HEK293 (cell line): ENCODE measurements around the gene MYO1E.

ENCODE experiments used
- CTCF ChIA-PET: fragments of 350-600 bp; formaldehyde crosslinking; extraction: SDS; loops from one replicate; lab custom pipeline; 2021; ENCODE audit warnings: antibody characterized with exemption; lab: Yijun Ruan, JAX
- POLR2A ChIA-PET: fragments of 300-600 bp; formaldehyde crosslinking; extraction: SDS; loops from one replicate; lab custom pipeline; 2020; ENCODE audit warnings: antibody characterized with exemption, inconsistent platforms; lab: Yijun Ruan, JAX
- H3K27ac ChIP-seq: fragments of 200-500 bp; sonication (Bioruptor generic); 2 replicates; pipeline ENCODE4 v1.5.1; 2014; ENCODE audit warnings: low read depth, low read length, control low read depth, inconsistent platforms; ENCODE audit errors: extremely low read depth
- H3K36me3 ChIP-seq, 2 experiments: fragments of 200-500 bp in 1 of 2; sonication (Bioruptor generic) in 1 of 2; 1 replicate in 1 of 2; 2 replicates in 1 of 2; pipeline ENCODE4 v1.5.1; 2014 to 2017; ENCODE audit warnings: inconsistent platforms in 2 of 2, low read length in 2 of 2; ENCODE audit not compliant: control insufficient read depth in 2 of 2, insufficient read depth in 1 of 2
- H3K4me1 ChIP-seq: fragments of 200-500 bp; sonication (Bioruptor generic); 2 replicates; pipeline ENCODE4 v1.5.1; 2014; ENCODE audit warnings: mild to moderate bottlenecking, low read length, inconsistent platforms; ENCODE audit not compliant: control insufficient read depth, insufficient read depth
- H3K4me3 ChIP-seq: 2 replicates; pipeline ENCODE4 v1.5.1; 2011; ENCODE audit warnings: low read depth, mild to moderate bottlenecking, control low read depth, low read length, moderate library complexity
- H3K9me3 ChIP-seq: fragments of 200-500 bp; sonication (Bioruptor generic); 2 replicates; pipeline ENCODE4 v1.5.1; 2014; ENCODE audit warnings: low read depth, low read length, inconsistent platforms; ENCODE audit not compliant: control insufficient read depth, insufficient read depth
- ELK4 ChIP-seq: IDR thresholded peaks from 2 replicates; pipeline ENCODE4 v1.6.1; 2011; ENCODE audit warnings: mild to moderate bottlenecking, low read depth, low read length, borderline replicate concordance
- GLIS1 ChIP-seq: fragments of 450-650 bp; formaldehyde crosslinking; IDR thresholded peaks from 2 replicates; pipeline ENCODE4 v1.5.1; 2016; ENCODE audit warnings: missing biosample characterization, missing genetic modification characterization
- MEIS1 ChIP-seq: sonication (generic); formaldehyde crosslinking; IDR thresholded peaks from 2 replicates; pipeline ENCODE4 v1.8.1; 2022; ENCODE audit warnings: missing genetic modification reagents, mild to moderate bottlenecking, borderline replicate concordance
- MYNN ChIP-seq: fragments of 450-650 bp; formaldehyde crosslinking; IDR thresholded peaks from 2 replicates; pipeline ENCODE4 v1.5.1; 2016; ENCODE audit warnings: missing biosample characterization, missing genetic modification characterization, borderline replicate concordance
- PRDM10 ChIP-seq: fragments of 450-650 bp; formaldehyde crosslinking; IDR thresholded peaks from 2 replicates; pipeline ENCODE4 v1.5.1; 2016; ENCODE audit warnings: missing biosample characterization, missing genetic modification characterization
- PRDM2 ChIP-seq: fragments of 450-650 bp; formaldehyde crosslinking; IDR thresholded peaks from 2 replicates; pipeline ENCODE4 v1.5.1; 2016; ENCODE audit warnings: missing biosample characterization, missing genetic modification characterization, borderline replicate concordance
- SP7 ChIP-seq: fragments of 450-650 bp; formaldehyde crosslinking; IDR thresholded peaks from 2 replicates; pipeline ENCODE4 v1.5.1; 2016; ENCODE audit warnings: missing biosample characterization, missing genetic modification characterization
- ZNF19 ChIP-seq: fragments of 450-650 bp; formaldehyde crosslinking; IDR thresholded peaks from 2 replicates; pipeline ENCODE4; 2016; ENCODE audit warnings: missing biosample characterization, missing genetic modification characterization, low read depth
- ZNF24 ChIP-seq: fragments of 450-650 bp; formaldehyde crosslinking; IDR thresholded peaks from 2 replicates; pipeline ENCODE4 v1.5.1; 2016; ENCODE audit warnings: missing biosample characterization, missing genetic modification characterization
- ZNF266 ChIP-seq: fragments of 450-650 bp; formaldehyde crosslinking; IDR thresholded peaks from 2 replicates; pipeline ENCODE4 v1.5.1; 2016; ENCODE audit warnings: missing biosample characterization, missing genetic modification characterization, low read depth
- ZNF404 ChIP-seq: fragments of 450-650 bp; formaldehyde crosslinking; IDR thresholded peaks from 2 replicates; pipeline ENCODE4 v1.5.1; 2017; ENCODE audit warnings: missing biosample characterization, missing genetic modification characterization
- ZNF426 ChIP-seq: fragments of 450-650 bp; formaldehyde crosslinking; IDR thresholded peaks from 2 replicates; pipeline ENCODE4 v1.5.1; 2017; ENCODE audit warnings: missing biosample characterization, missing genetic modification characterization, mild to moderate bottlenecking, inconsistent platforms, moderate library complexity
- ZNF585B ChIP-seq: fragments of 450-650 bp; formaldehyde crosslinking; IDR thresholded peaks from 2 replicates; pipeline ENCODE4 v1.5.1; 2016; ENCODE audit warnings: missing biosample characterization, missing genetic modification characterization
- ZNF623 ChIP-seq: fragments of 450-650 bp; formaldehyde crosslinking; IDR thresholded peaks from 2 replicates; pipeline ENCODE4 v1.5.1; 2016; ENCODE audit warnings: missing biosample characterization, missing genetic modification characterization
- ZNF830 ChIP-seq: fragments of 450-650 bp; IDR thresholded peaks from 2 replicates; pipeline ENCODE4 v1.5.0; 2018; ENCODE audit warnings: missing biosample characterization, missing genetic modification characterization, low read depth, mild to moderate bottlenecking, moderate library complexity
- TF ChIP-seq, protein P1 (sequence below): fragments of 450-650 bp; IDR thresholded peaks from 2 replicates; pipeline ENCODE4 v1.5.1; 2018; ENCODE audit warnings: missing biosample characterization, mild to moderate bottlenecking, missing genetic modification characterization
- TF ChIP-seq, protein P2 (sequence below): fragments of 450-650 bp; formaldehyde crosslinking; optimal IDR thresholded peaks from 2 replicates; pipeline ENCODE3; 2016; ENCODE audit warnings: missing biosample characterization, mild to moderate bottlenecking, missing genetic modification characterization
- TF ChIP-seq, protein P3 (sequence below): fragments of 450-650 bp; formaldehyde crosslinking; IDR thresholded peaks from 2 replicates; pipeline ENCODE4 v1.5.1; 2016; ENCODE audit warnings: missing biosample characterization, missing genetic modification characterization
- TF ChIP-seq, protein P4 (sequence below): fragments of 450-650 bp; formaldehyde crosslinking; IDR thresholded peaks from 2 replicates; pipeline ENCODE4 v1.5.1; 2017; ENCODE audit warnings: missing biosample characterization, missing genetic modification characterization

Gene MYO1E

DNA sequence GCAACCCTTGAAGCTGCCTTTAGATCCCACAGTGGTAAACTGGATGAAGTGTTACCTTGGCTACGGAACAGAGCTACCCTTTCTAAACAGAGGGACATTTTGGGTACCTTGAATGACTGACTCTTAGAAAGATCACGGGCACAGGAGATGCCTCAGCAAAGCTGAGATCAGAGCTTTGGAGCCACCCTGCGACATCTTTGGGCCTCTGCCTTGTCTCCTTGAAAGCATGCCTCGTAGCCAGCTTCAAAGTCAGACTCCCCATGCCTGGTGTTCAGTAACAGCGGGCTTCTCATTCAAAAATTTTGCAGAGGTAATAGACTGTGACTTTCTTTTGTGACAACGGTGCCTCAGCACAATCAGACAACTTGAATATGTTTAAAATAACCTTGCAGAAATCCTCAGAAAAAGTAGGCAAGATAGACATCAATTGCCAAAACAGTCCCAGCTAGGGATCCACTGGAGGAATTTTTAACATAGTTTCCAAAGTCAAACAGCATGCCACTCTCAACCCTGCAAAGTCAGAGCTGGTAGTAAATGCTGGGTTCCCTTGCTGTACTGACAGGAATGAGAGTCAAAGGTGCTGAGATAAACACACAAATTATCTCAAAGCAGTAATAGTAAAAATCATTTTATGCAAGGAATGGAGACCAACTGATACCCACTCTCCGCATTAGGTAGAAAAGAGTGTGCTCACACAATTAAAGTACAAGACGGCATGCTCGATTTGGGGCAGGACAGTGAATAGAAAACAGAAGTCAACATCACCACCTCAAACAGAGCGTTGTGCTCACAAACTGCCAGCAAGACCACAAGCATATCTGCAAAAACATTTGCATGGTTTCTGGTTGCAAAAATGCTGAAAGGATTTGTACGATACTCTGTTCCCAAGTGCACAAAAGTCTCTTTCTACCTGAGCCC is 82.1 kb downstream of the MYO1E start:
- no peaks in the 10 kb centered on the region for H3K9me3 ChIP-seq
- TF ChIP-seq, protein P1, sequence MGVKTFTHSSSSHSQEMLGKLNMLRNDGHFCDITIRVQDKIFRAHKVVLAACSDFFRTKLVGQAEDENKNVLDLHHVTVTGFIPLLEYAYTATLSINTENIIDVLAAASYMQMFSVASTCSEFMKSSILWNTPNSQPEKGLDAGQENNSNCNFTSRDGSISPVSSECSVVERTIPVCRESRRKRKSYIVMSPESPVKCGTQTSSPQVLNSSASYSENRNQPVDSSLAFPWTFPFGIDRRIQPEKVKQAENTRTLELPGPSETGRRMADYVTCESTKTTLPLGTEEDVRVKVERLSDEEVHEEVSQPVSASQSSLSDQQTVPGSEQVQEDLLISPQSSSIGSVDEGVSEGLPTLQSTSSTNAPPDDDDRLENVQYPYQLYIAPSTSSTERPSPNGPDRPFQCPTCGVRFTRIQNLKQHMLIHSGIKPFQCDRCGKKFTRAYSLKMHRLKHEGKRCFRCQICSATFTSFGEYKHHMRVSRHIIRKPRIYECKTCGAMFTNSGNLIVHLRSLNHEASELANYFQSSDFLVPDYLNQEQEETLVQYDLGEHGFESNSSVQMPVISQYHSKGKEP, result no peak
- TF ChIP-seq ZNF585B (tag by site-specific recombination) (no peak), GLIS1 (tag by site-specific recombination) (no peak), SP7 (no peak), ZNF19 (no peak), ZNF830 (tag by site-specific recombination) (no peak), ZNF623 (tag by site-specific recombination) (no peak), ZNF404 (tag by site-specific recombination) (no peak), ELK4 (no peak), MYNN (tag by site-specific recombination) (no peak), PRDM2 (tag by site-specific recombination) (no peak), MEIS1 (no peak), PRDM10 (tag by site-specific recombination) (no peak), ZNF266 (tag by site-specific recombination) (no peak), ZNF24 (tag by site-specific recombination) (no peak), ZNF426 (tag by site-specific recombination) (no peak)
- TF ChIP-seq, protein P2, sequence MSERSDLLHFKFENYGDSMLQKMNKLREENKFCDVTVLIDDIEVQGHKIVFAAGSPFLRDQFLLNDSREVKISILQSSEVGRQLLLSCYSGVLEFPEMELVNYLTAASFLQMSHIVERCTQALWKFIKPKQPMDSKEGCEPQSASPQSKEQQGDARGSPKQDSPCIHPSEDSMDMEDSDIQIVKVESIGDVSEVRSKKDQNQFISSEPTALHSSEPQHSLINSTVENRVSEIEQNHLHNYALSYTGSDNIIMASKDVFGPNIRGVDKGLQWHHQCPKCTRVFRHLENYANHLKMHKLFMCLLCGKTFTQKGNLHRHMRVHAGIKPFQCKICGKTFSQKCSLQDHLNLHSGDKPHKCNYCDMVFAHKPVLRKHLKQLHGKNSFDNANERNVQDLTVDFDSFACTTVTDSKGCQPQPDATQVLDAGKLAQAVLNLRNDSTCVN (tag by site-specific recombination), result no peak
- TF ChIP-seq, protein P3, sequence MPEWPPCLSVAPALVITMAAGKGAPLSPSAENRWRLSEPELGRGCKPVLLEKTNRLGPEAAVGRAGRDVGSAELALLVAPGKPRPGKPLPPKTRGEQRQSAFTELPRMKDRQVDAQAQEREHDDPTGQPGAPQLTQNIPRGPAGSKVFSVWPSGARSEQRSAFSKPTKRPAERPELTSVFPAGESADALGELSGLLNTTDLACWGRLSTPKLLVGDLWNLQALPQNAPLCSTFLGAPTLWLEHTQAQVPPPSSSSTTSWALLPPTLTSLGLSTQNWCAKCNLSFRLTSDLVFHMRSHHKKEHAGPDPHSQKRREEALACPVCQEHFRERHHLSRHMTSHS, result no peak
- TF ChIP-seq, protein P4, sequence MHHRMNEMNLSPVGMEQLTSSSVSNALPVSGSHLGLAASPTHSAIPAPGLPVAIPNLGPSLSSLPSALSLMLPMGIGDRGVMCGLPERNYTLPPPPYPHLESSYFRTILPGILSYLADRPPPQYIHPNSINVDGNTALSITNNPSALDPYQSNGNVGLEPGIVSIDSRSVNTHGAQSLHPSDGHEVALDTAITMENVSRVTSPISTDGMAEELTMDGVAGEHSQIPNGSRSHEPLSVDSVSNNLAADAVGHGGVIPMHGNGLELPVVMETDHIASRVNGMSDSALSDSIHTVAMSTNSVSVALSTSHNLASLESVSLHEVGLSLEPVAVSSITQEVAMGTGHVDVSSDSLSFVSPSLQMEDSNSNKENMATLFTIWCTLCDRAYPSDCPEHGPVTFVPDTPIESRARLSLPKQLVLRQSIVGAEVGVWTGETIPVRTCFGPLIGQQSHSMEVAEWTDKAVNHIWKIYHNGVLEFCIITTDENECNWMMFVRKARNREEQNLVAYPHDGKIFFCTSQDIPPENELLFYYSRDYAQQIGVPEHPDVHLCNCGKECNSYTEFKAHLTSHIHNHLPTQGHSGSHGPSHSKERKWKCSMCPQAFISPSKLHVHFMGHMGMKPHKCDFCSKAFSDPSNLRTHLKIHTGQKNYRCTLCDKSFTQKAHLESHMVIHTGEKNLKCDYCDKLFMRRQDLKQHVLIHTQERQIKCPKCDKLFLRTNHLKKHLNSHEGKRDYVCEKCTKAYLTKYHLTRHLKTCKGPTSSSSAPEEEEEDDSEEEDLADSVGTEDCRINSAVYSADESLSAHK (tag by site-specific recombination), result no peak
- H3K27ac ChIP-seq, result no peak overlapping the region
- no peak overlapping the region for H3K4me3 ChIP-seq
- 0 out of 2 replicates have a peak, but pooled peaks cover 3% of the 10 kb centered on the region for H3K4me1 ChIP-seq
- H3K36me3 ChIP-seq, result no peaks in the 10 kb centered on the region
- ChIA-PET POLR2A (no interaction called here), CTCF (no interaction called here)
